ENCODE data around the gene CARHSP1.

- TF ChIP-seq POLR2A (IDR thresholded peaks at IDR 0.05; ENCODE audit: low read length) (no peak), GATA1 (IDR thresholded peaks at IDR 0.05; ENCODE audit: low read depth, low read length) (no peak)
Observed at GRCh38 chr16:8847623-8848022, 21.2 kb downstream of the CARHSP1 start.
